Large intestine (tissue), 12 donors: ENCODE data around the gene WDR88. TPM values are rescaled to one million over a fixed set of nuclear protein-coding genes. Genes with fewer than 3 reads are reported as not detected.

Experiments
- DNase-seq, 2 donors: peaks; one replicate each; pipeline versions ENCODE4 v3.0.0 to v3.0.0-alpha.2; 2013
- H3K27ac ChIP-seq: one replicate; pipeline ENCODE4 v1.5.1; 2013; ENCODE audit warnings: low read length
- H3K27me3 ChIP-seq: 2 replicates; pipeline ENCODE4 v1.6.1; 2013; ENCODE audit warnings: low read length; ENCODE audit not compliant: control insufficient read depth, insufficient read depth
- H3K36me3 ChIP-seq: 2 replicates; pipeline ENCODE4 v1.6.1; 2013; ENCODE audit warnings: low read length; ENCODE audit not compliant: control insufficient read depth, insufficient read depth
- H3K4me1 ChIP-seq: one replicate; pipeline ENCODE4 v1.6.1; 2013; ENCODE audit warnings: low read length; ENCODE audit not compliant: control insufficient read depth, insufficient read depth
- H3K4me3 ChIP-seq: one replicate; pipeline ENCODE4 v1.5.1; 2013; ENCODE audit warnings: low read length
- H3K9me3 ChIP-seq: one replicate; pipeline ENCODE4 v1.6.1; 2013; ENCODE audit warnings: mild to moderate bottlenecking, low read depth, low read length, moderate library complexity; ENCODE audit not compliant: control insufficient read depth
- WGBS: methylation state at CpG from one replicate; pipeline ENCODE4 v1.1.5; 2013; ENCODE audit warnings: low lambda C conversion rate; ENCODE audit not compliant: insufficient coverage; 5-methylcytosine and 5-hydroxymethylcytosine counted together
- long read RNA-seq, 11 donors: transcript quantifications; one replicate each; lab custom pipeline, GENCODE V29; 2026
- polyA plus RNA-seq: library from polyadenylated mRNA; unstranded; fragments of 120-200 nt; gene quantifications from one replicate; pipeline ENCODE4 v1.2.1, GENCODE V29; 2013

The WDR88 gene, protein sequence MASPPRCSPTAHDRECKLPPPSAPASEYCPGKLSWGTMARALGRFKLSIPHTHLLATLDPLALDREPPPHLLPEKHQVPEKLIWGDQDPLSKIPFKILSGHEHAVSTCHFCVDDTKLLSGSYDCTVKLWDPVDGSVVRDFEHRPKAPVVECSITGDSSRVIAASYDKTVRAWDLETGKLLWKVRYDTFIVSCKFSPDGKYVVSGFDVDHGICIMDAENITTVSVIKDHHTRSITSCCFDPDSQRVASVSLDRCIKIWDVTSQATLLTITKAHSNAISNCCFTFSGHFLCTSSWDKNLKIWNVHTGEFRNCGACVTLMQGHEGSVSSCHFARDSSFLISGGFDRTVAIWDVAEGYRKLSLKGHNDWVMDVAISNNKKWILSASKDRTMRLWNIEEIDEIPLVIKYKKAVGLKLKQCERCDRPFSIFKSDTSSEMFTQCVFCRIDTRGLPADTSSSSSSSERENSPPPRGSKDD
- 0.54 TPM for polyA plus RNA-seq
- long read RNA-seq, donor 1, result 0 reads
- long read RNA-seq, donor 2, result 0 reads
- long read RNA-seq, donor 3, result 0 reads
- long read RNA-seq, donor 4, result 0 reads
- long read RNA-seq, donor 5, result 0 reads
- long read RNA-seq, donor 6, result 0 reads
- long read RNA-seq, donor 7, result 0 reads
- long read RNA-seq, donor 8, partial matches to known transcripts, result 5 of 5 reads
- long read RNA-seq, donor 8, other reads (novel, unspliced or antisense), result 0 of 5 reads
- long read RNA-seq, donor 9, result 0 reads
- long read RNA-seq, donor 10, result 0 reads
- long read RNA-seq, donor 11, result 0 reads

GRCh38 chr19:33132021-33132420 lies at the start of gene WDR88:
WDR88 (plus strand) TSS chr19:33132114; CDS start chr19:33132170, 56 bp downstream.
- H3K4me3 ChIP-seq, result no peak within 1 kb of the TSS
- H3K27ac ChIP-seq, result no peak within 1 kb of the TSS
- no peak for DNase-seq
- no CpG with 5 or more reads among the region's 43 CpGs for WGBS
- H3K4me1 ChIP-seq, result no peaks in the 10 kb centered on the region
- no peaks in the 10 kb centered on the region for H3K9me3 ChIP-seq
- H3K36me3 ChIP-seq, result peaks cover 29% of the 10 kb centered on the region
- peaks cover 4% of the 10 kb centered on the region for H3K27me3 ChIP-seq

- no peaks in the 10 kb centered on the region for H3K27me3 ChIP-seq
- no peak overlapping the region for H3K4me3 ChIP-seq
- no peak for DNase-seq
- no CpG with 5 or more reads among the region's 3 CpGs for WGBS
- H3K4me1 ChIP-seq, result peaks cover 21% of the 10 kb centered on the region
- peak overlapping the region; percentile 47 for H3K27ac ChIP-seq
- H3K36me3 ChIP-seq, result peaks cover 20% of the 10 kb centered on the region
- H3K9me3 ChIP-seq, result no peaks in the 10 kb centered on the region
Observed at GRCh38 chr19:33085570-33086128, 46.3 kb upstream of the WDR88 start.

DNA sequence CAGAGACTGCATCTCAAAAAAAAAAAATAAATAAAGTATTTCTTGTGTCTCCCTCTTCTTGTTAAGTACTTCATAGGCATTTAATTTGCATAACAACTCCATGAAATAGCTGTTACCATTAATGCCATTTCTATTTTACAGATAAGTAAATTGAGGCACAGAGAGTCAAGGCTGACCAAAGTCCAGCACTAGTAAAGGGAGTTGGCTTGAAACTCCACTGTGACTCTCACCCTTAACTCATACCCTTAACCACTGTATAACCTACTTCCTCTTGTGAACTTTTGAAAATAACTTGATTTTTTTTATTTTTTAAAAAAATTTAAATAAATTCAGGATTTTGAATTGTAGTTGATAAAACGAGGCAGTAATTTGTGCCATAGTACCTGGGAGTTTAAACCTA lies 45.0 kb upstream of the WDR88 start:
- DNase-seq, result no peak
- 100% methylated on average over 1 of the region's 1 CpG for WGBS
- no peak overlapping the region for H3K27ac ChIP-seq
- no peaks in the 10 kb centered on the region for H3K9me3 ChIP-seq
- no peak overlapping the region for H3K4me3 ChIP-seq
- peaks cover 28% of the 10 kb centered on the region for H3K36me3 ChIP-seq
- peaks cover 21% of the 10 kb centered on the region for H3K4me1 ChIP-seq
- no peaks in the 10 kb centered on the region for H3K27me3 ChIP-seq

DNA sequence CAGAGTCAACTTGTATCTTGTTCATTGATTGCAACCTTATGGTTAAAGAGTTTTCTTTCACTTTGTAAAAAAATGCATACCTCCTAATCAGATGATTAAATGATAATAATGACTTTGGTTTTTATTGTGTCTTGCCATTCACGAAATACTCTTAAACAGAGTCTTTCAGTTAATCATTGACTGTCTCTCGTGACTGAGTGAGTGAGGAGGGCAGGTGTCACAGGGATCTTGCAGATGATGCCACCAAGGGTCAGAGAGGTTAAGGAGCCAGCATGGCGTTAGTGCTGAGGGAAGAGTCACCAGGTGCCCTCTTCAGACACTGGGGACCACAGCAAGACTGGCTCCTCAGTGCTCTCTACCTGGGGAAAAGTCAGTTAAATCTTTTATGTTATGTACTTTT lies 42.9 kb upstream of the WDR88 start:
- H3K36me3 ChIP-seq, result peaks cover 44% of the 10 kb centered on the region
- no peak overlapping the region for H3K4me3 ChIP-seq
- WGBS, result no CpG with 5 or more reads among the region's 3 CpGs
- no peaks in the 10 kb centered on the region for H3K9me3 ChIP-seq
- peak; percentile 43 to 70 for DNase-seq
- peaks cover 15% of the 10 kb centered on the region for H3K4me1 ChIP-seq
- H3K27ac ChIP-seq, result peak overlapping the region; percentile 43
- H3K27me3 ChIP-seq, result no peaks in the 10 kb centered on the region

- Histone ChIP-seq H3K27ac (no peak overlapping the region), H3K27me3 (no peaks in the 10 kb centered on the region), H3K4me1 (peaks cover 11% of the 10 kb centered on the region), H3K4me3 (no peak overlapping the region), H3K9me3 (no peaks in the 10 kb centered on the region), H3K36me3 (peaks cover 55% of the 10 kb centered on the region)
- no peak for DNase-seq
- no CpG with 5 or more reads among the region's 3 CpGs for WGBS
Observed at GRCh38 chr19:33090179-33090578, 41.7 kb upstream of the WDR88 start.

DNA sequence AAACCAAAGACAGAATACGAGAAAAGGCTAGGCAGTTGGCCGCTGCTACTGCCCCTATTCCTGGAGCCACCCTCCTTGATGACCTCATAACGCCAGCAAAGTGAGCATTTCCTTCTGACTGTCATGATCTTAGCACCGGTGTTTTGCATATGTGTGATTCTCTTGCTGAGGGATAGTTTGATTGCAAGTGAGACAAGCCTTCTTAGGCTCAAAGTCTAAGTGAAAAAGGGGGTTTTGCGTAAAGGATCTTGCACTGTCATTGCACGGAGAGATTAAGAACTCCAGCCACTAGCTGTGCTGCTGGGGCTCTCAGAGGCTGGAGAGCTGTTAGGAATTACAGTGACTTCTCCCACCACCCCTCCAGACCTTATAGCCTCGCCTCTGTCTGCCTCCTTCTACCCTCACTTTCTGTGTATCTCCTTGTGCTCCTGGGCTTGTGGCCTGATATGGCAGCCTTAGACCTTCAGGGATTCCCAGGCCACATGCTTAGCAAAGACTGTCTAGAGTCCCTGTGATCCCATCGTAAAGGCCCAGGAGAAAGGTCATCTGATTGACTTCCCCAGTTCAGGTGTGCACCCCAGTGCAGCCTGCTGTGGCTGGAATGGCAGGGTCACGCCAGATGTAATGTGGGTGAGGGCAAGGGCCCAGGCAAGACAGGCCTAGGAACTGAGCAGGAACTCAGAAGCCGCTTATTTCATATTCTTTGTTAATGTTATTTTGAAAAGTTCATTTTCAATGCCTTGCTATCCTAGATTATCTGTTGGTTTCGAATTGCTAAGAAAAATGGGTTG lies 38.3 kb upstream of the WDR88 start:
- Histone ChIP-seq H3K4me1 (peaks cover 5% of the 10 kb centered on the region), H3K27ac (no peak overlapping the region), H3K27me3 (no peaks in the 10 kb centered on the region), H3K4me3 (no peak overlapping the region), H3K9me3 (no peaks in the 10 kb centered on the region), H3K36me3 (peaks cover 75% of the 10 kb centered on the region)
- DNase-seq, result no peak
- whole genome bisulfite sequencing, result 60% methylated on average over 1 of the region's 11 CpGs

DNA sequence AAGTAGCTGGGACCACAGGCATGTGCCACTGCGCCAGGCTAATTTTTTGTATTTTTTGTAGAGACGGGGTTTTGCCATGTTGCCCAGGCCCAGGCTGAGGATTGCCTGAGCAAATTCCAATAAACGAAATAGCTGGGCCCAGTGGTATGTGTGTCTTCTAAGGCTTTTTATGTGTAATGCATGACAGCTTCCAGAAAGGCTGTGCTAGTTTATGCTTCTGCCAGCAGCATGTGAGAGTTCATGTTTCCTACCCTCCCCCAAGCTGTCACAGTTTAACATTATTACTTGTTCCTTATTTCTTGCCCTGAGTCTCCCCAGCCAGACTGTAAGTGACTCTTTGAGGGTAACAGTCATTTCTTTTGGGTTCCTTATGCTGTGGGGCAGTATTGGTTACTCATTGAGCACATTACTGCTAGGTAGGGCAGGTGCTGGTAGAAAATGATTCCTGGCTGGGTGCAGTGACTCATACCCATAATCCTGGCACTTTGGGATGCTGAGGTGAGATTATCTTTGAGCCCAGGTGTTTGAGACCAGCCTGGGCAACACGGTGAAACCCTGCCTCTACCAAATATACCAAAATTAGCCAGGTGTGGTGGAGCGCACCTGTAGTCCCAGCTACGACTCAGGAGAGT lies 37.4 kb upstream of the WDR88 start:
- H3K27me3 ChIP-seq, result no peaks in the 10 kb centered on the region
- WGBS, result no CpG with 5 or more reads among the region's 6 CpGs
- no peak for DNase-seq
- no peaks in the 10 kb centered on the region for H3K4me1 ChIP-seq
- no peak overlapping the region for H3K27ac ChIP-seq
- peaks cover 74% of the 10 kb centered on the region for H3K36me3 ChIP-seq
- no peak overlapping the region for H3K4me3 ChIP-seq
- H3K9me3 ChIP-seq, result peaks cover 2% of the 10 kb centered on the region

- H3K27me3 ChIP-seq, result no peaks in the 10 kb centered on the region
- peak; percentile 42 to 44 for DNase-seq
- H3K27ac ChIP-seq, result no peak overlapping the region
- no peak overlapping the region for H3K4me3 ChIP-seq
- H3K36me3 ChIP-seq, result peaks cover 67% of the 10 kb centered on the region
- peaks cover 2% of the 10 kb centered on the region for H3K9me3 ChIP-seq
- no CpG with 5 or more reads among the region's 4 CpGs for WGBS
- H3K4me1 ChIP-seq, result peaks cover 6% of the 10 kb centered on the region
Observed at GRCh38 chr19:33096005-33096404, 35.9 kb upstream of the WDR88 start.

DNA sequence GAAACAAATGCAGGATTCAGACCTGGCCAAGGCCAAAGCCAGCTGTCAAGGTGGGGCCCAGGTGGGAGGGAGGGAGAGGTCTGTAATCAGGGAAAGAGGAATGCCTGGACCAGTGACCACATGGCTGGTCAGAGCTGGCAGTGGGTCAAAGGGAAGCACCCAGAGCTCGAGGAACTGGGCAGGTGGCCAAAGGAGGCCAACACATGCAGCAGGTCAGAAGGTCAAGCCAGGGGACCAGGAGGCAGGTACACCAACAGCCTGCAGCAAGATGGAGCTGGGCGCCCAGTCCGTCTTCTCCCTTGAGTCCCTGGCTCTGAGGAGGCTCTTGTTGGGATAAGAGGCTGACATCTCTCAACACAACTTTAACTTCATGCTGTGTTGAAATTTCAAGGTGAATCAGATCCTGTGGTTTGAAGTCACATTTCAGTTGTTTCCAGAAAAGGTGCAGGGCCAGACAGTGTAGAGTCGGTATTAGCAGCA lies 33.8 kb upstream of the WDR88 start:
- DNase-seq, result no peak
- H3K4me1 ChIP-seq, result peaks cover 6% of the 10 kb centered on the region
- no CpG with 5 or more reads among the region's 4 CpGs for WGBS
- H3K36me3 ChIP-seq, result peaks cover 63% of the 10 kb centered on the region
- peaks cover 2% of the 10 kb centered on the region for H3K9me3 ChIP-seq
- H3K27ac ChIP-seq, result no peak overlapping the region
- H3K4me3 ChIP-seq, result no peak overlapping the region
- H3K27me3 ChIP-seq, result no peaks in the 10 kb centered on the region
